Stimulated activated CD4-positive, alpha-beta T cell treated with anti-CD3 and anti-CD28 coated beads, Interleukin-1b, Interleukin-23, amount 100 ng/mL, for 48 hours (primary cell): ENCODE results near the gene C6orf15.
A peak's percentile ranks its signal among the peaks of the same experiment; 100 is the strongest.
"Not testable (repeated sequence)": the region's sequence is repeated elsewhere in the genome, so short reads cannot be mapped to it uniquely, and the experiment has no call there.

Experiments used
- DNase-seq: peaks from one replicate; pipeline ENCODE4 v3.0.0-alpha.2; 2020

Gene C6orf15

GRCh38 chr6:31098449-31098938, 13.9 kb downstream of the C6orf15 start:
- no peak for DNase-seq

GRCh38 chr6:31096656-31097055, 15.7 kb downstream of the C6orf15 start:
- no peak for DNase-seq

DNA sequence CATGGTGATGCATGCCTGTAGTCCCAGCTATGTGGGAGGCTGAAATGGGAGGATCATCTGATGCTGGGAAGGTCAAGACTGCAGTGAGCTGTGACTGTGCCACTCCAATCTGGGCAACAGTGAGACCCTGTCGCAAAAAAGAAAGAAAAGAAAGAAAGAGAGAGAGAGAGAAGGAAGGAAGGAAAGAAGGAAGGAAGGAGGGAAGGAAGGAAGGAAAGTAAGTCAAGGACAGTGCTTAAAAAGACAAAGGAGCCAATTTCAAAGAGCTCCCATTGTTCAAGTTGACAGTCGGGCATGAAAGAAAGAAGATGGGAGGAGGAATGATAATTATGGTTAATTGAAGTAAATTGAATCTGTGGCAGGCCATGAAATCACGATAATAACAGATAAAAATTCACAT, 16.2 kb downstream of the C6orf15 start:
- no peak for DNase-seq

GRCh38 chr6:31094389-31094881, 17.9 kb downstream of the C6orf15 start:
- DNase-seq = peak; percentile 10

- DNase-seq = no peak
Observed at GRCh38 chr6:31092769-31093505, 19.4 kb downstream of the C6orf15 start.

DNA sequence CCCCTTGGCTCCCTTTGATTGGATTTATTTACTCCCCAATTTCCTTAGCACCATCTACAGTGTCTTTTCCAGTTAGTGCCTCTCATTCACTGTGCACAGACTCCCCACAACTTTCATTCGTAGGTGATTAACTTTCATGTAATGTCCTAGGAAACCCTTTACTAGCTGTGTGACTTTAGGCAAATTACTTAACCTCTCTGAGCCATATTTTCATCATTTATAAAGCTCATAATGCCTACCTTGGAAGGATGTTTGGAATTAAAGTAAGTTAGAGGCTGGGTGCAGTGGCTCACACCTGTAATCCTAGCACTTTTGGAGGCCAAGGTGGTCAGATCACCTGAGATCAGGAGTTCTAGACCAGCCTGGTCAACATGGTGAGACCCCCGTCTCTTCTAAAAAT, 20.1 kb downstream of the C6orf15 start:
- DNase-seq = no peak

GRCh38 chr6:31091680-31092079, 20.7 kb downstream of the C6orf15 start:
- DNase-seq = no peak

- DNase-seq = no peak
Observed at GRCh38 chr6:31090973-31091364, 21.4 kb downstream of the C6orf15 start.

GRCh38 chr6:31090275-31090972, 22.0 kb downstream of the C6orf15 start:
- DNase-seq = no peak

GRCh38 chr6:31087494-31088089, 24.8 kb downstream of the C6orf15 start:
- DNase-seq = peak; percentile 89

GRCh38 chr6:31086788-31087440, 25.5 kb downstream of the C6orf15 start:
- no peak for DNase-seq

DNA sequence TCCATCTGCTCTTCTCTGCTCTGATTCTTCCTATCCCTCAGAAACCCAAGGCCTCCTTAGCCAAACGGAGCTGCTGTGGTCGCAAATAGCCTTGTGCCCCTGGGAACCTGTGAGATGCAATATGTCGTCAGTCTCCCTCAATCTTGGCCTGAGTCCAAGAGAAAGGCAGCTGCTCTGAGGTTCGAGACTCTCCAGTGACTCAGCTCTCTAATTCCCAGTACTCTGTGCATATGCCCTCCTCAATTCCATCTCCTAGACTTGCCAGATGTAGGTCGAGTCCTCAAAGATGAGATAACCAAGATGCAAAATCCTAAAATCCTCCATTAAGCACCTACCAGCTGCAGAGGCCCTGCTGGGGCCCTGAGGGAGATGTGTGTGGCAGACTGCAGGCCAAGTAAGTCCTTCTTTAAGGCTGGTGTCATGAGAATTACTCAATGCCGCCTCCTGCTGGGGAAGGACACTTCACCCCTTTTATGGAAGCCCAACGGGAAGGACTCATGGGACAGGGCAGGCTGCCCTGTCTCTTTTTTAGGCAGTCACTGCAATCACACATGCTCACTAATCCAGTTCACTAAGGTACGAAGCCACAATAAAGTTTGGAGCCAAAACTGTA, 28.5 kb downstream of the C6orf15 start:
- peak; percentile 47 for DNase-seq

GRCh38 chr6:31081872-31082271, 30.5 kb downstream of the C6orf15 start:
- DNase-seq = no peak

DNA sequence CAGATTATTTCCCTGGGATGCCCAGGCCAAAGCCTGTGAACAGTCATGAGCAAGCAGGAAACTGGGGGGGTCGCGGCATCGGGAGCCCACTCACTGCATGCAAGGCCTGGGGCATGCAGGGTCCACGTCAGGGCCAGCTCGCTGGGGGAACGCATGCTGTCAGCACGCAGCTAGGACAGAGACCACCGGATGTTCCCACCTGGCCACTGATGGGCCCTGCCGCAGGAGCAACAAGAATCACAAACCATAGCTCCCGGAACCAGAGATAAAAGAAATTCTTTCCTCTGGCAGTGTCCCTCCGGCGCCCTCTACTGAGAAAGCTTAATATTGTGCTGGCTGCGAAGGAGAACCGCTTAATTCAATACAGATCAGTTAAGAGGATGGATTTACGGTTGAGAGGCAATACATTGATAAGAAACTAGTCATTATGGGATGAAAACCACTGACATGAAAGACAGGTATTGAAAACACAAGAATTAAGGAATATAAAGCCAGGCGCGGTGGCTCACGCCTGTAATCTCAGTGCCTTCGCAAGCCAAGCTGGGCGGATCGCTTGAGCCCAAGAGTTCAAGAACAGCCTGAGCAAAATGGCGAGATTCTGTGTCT, 32.6 kb downstream of the C6orf15 start:
- DNase-seq = peak; percentile 68

GRCh38 chr6:31076611-31077010, 35.8 kb downstream of the C6orf15 start:
- DNase-seq = no peak

GRCh38 chr6:31075528-31075927, 36.8 kb downstream of the C6orf15 start:
- no peak for DNase-seq

DNA sequence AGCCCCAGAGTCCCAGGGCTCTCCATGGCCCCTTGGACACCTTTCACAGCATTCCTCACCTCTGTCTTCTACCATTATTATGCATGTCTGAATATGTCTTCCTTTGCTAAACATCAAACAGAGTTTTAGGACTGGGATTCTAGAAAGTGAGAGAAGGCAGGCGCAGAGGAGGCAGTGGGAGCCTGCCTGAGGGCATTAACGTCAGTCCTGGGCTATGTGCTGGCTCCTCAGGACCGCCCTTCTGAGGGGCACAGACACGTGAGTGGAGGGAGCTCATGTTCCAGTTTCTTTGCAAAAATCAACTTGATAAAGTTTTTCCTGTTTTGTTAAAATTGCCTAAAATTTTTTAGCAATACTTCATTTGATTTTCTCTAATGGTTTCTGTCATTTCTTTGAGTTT, 38.0 kb downstream of the C6orf15 start:
- no peak for DNase-seq

DNA sequence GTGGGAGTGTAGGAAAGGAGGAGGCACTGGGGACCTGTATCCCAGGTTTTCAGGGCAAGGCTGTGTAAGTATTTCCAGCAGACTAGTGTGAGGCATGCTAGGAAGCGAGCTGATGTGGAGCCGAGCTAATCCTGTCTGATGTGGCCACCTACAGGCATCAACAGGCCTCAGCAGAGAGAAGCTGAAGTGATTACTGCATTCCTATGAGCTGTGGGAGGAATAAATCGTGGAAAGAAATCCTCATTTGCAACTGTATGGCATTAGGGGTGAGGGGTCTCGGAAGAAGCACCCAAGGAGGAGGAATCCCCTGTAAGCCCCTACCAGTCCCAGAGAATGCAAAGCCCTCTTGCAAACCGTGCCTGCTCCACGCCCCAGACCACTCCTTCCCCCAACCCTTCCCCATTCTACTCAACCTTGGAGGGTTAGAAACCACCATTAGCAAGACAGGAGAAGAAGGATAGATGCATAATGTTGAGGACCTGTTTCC, 41.6 kb downstream of the C6orf15 start:
- DNase-seq = no peak

DNA sequence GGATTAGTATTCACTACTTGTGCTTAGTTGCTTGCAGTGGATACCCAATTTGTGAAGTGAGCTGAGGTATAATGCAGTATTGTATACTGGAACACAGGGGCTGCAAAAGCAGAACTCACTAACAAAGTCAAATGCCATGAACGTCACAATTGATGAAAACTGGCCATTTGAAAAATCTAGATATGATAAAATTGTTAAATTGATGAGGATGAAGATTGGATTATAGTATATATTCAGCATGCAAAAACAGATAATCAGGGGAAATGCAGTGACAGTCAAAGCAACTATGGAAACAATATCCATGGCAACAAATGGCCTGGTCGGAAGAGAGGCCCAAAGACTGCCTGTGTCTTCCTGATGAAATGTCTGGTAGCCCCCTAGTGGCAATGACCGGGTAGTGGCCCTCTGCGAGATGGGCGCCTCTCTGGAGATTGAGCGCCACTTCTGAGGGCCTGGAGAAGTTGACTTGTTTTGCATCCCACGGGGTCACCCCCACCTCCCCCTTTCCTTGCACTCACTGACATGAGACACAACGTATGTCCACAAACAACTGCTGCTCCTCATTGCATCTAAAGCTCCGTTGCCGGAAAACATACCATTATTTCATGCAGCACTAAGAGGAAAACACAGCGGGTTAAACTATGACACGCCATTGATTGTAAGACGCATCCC, 43.6 kb downstream of the C6orf15 start:
- DNase-seq = peak; percentile 66

GRCh38 chr6:31067891-31068668, 44.3 kb downstream of the C6orf15 start:
- not testable (repeated sequence) for DNase-seq

GRCh38 chr6:31067028-31067427, 45.3 kb downstream of the C6orf15 start:
- not testable (repeated sequence) for DNase-seq
